KG1 (cell line): Measurements from ENCODE around the gene GNA15.
"Not testable (repeated sequence)": the region's sequence is repeated elsewhere in the genome, so short reads cannot be mapped to it uniquely, and the experiment has no call there.

Source experiments
- DNase-seq: peaks from one replicate; lab custom pipeline; 2025; lab: John Stamatoyannopoulos, UW

GNA15 gene

DNA sequence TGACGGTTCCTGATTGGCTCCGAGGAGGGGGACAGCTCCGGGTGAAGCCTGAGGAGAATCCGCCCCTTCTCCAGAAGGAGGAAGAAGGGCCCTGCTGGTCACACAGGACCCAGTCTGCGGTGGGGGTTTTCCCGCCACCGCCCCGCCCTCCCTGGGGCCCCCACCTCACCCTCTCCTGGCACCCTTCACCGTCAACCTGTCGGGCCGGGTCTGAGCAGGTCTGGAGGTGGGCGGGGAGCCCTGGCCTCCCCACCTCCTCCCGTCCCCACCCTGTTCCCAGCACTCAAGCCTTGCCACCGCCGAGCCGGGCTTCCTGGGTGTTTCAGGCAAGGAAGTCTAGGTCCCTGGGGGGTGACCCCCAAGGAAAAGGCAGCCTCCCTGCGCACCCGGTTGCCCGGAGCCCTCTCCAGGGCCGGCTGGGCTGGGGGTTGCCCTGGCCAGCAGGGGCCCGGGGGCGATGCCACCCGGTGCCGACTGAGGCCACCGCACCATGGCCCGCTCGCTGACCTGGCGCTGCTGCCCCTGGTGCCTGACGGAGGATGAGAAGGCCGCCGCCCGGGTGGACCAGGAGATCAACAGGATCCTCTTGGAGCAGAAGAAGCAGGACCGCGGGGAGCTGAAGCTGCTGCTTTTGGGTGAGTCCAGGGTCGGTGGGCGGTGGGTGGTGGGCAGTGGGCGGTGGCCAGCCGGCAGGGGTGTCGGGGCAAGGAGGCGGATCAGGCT is at the start of gene GNA15:
TSS of gene GNA15 (plus strand) at position 73 of the 723 bp plus-strand sequence. CDS start at position 491, 418 bp downstream.
- no peak for DNase-seq

DNA sequence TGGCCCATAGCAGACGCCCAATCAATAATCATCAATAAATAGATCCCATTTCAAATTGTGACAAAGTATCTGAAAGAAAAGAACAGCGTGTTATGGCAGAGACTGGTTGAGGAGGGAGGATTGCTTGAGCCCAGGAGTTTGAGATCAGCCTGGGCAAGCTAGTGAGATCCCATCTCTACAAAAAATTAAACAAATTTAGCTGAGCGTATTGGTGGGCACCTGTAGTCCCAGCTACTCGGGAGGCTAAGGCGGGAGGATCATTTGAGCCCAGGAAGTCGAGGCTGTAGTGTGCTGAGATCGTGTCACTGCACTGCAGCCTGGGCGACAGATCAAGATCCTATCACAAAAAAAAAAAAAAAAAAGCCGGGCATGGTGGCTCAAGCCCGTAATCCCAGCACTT is 48.1 kb upstream of the GNA15 start:
- DNase-seq = no peak

GRCh38 chr19:3089299-3089855 is 46.5 kb upstream of the GNA15 start:
- DNase-seq = not testable (repeated sequence)

DNA sequence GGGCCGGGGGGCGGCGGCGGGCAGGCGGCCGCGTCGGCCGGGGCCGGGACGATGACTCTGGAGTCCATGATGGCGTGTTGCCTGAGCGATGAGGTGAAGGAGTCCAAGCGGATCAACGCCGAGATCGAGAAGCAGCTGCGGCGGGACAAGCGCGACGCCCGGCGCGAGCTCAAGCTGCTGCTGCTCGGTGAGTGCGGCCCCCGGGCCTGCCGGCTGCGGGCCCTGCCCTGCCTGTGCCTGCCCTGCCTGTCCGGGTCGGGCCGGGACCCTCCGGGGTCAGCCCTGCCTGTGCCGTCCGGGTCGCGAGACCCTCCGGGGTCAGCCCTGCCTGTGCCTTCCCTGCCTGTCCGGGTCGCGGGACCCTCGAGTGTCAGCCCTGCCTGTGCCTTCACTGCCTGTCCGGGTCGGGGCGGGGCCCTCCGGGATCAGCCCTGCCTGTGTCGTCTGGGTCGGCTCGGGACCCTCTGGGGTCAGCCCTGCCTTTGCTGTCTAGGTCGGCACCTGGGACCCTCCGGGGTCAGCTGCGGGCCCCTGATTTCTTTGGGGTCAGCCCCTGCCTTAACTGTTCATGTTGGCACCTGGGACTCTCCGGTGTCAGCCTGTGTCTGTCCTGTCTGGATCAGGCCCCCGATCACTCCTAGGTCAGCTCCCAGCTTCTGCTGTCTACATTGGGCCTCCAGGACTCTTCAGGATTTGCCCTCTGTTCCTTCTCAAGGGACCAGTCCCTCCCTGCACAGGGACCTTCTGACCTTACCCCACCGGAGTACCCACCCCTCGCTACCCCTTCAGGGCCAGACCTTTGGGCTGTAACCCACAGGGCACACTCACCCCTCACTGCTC is 41.0 kb upstream of the GNA15 start:
- no peak for DNase-seq

- no peak for DNase-seq
Observed at GRCh38 chr19:3095441-3096191, 40.2 kb upstream of the GNA15 start.

GRCh38 chr19:3096267-3096901 is 39.4 kb upstream of the GNA15 start:
- DNase-seq = no peak

GRCh38 chr19:3096902-3097326 is 38.9 kb upstream of the GNA15 start:
- no peak for DNase-seq

DNA sequence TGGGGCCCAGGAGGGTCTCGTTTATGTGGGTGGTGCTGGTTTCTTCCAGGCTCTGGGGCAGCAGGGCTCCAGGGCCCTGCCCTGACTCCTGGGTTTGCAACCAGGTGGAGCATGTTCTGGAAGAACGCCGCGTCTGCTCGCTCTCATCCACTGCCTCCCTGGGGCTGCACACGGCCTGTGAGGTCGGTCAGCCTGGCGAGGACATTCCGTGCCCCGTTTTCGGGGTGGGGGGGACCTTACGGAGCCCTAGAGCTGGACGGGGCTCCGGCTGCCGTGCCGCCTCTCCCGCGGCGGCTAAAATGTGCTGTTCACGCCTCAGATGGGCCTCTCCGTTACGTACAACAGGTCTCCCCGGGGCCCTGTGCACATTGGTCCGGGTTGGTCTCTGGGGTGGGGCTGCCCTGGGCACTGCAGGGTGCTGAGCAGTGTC is 38.4 kb upstream of the GNA15 start:
- DNase-seq = no peak

DNA sequence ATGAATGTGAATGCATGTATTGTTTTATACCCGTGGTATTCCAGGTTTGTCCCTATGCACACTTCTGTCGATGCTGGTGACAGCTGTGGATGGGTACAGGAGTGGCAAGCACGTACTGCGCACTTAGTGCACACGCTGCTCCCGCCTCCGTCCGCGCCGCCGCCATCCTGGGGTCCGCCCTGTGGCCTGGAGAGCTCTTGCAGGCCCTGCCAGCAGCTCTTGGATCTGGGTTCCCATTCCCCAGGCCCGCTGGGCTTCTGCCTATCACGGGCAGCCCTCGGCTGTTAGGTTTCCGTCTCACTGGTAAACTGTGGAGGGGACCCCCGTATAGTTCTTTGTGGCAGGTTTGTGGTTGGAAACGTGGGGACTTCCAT is 37.7 kb upstream of the GNA15 start:
- no peak for DNase-seq

- DNase-seq = no peak
Observed at GRCh38 chr19:3098515-3099346, 37.1 kb upstream of the GNA15 start.

DNA sequence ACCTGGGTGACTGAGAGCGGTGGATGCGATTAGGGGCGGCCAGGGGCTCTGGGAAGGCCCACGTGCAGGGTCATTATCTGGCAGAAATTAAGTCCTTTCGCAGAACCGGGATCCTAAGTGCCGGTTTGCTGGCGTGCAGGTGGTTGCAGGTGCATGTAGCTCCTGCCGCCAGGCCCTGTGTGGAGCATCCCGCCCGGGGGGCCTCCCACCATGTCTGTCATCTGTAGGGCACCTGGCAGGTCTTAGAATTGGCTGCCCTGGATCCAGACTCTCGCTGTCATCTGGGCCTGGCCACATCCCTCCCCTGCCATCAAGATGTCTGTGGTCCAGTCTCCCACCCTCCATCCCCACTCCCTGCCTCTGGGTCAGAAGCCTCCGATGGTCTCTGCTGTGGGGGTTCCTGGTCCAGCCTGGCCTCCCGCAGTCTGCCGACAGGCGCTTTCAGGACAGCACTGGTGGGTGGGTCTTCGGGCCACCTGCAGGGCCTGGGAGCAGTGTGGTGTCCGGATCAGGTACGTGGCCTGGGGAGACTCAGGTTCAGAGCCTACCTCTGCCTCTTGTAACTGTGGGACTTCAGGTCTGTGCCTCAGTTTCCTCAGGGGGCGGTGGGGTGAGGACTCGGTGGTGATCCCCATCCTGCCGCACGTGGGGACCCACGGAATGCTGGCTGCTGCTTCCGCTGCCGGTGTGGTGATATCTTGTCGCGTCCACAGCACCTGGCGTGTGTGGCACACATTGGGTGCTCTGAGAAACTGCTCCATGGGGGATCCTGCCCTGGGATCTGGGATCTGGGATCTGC is 36.3 kb upstream of the GNA15 start:
- no peak for DNase-seq

GRCh38 chr19:3100331-3100730 is 35.5 kb upstream of the GNA15 start:
- DNase-seq = no peak

- DNase-seq = no peak
Observed at GRCh38 chr19:3100747-3101730, 34.8 kb upstream of the GNA15 start.

DNA sequence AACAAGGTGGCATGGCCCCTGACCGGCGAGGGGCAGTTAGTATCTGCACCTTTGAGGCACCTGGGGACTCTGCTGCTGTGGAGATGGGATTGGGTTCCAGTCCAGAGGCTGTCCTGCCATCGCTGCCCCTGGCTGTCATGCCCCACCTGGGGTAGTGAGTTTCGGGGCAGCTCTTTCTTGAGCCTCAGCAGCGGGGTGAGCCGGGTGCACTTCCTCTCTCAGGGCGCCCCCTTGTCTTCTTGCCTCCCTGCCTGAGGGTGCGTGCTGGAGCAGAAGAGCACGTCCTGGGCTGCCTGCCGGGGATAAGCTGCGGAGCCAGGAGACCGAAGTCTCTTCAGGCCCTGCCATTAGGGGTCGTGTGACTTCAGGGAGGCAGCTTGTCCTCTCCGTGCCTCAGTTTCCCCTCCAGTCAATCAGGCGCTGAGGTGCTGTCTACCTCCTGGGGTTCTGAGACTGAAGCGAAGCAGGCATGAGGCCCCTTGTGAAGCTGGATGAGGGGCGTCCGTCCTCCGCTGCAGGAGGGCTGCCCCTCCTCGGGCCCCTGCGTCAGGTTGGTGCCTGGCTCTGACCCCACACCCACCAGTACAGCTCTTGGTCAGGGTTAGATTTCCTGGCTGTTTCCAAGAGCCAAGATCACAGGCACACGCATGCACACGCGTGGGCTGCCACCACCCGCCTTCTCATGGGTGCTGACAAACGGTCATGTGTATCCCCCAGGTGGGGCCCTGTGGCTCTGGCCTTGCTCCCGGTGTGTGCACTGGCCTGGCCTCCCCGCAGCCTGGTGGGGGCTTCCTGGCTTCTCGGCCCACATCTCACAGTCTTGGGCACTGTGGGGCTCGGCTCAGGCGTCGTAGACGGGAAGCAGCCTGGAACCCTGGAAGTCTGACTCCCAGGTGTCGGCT is 33.3 kb upstream of the GNA15 start:
- no peak for DNase-seq

DNA sequence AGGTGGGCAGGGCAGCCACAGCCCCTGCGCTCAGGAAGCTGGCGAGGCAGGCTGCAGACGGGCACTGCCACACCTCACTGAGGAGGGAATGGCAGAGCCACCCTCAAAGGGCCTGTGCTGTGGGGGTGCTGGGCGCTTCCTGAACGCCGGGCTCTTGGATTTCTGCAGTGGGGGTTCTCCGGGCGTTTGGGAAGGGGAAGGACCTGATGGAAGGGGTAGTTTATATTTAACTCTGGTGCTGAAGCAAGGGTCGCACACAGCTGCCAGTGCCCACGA is 31.2 kb upstream of the GNA15 start:
- DNase-seq = no peak

GRCh38 chr19:3105641-3106508 is 30.0 kb upstream of the GNA15 start:
- DNase-seq = no peak
